Sciatic nerve (tissue), 2 donors: ENCODE results near the gene CENPV. TPM values are rescaled to one million over a fixed set of nuclear protein-coding genes. Genes with fewer than 3 reads are reported as not detected.

ENCODE experiments used
- ATAC-seq: fragments of 200-7000 bp; cut with Tn5 transposase; one replicate; pipeline ENCODE4 v1.9.1; 2020; ENCODE audit warnings: mild to moderate bottlenecking, moderate library complexity
- DNase-seq: peaks from one replicate; pipeline ENCODE4 v3.0.0-alpha.2; 2020; ENCODE audit warnings: low spot score
- intact Hi-C: fragments of 100-400 bp; cut with DNase I; formaldehyde crosslinking; loops from one replicate; pipeline ENCODE4 v1.14.2; 2022
- total RNA-seq: library from RNA; stranded (reverse); fragmentation: NEBNext Ultra II Directional; extraction: Animal tissue kit (Norgen Biotek cat#: 25700); gene quantifications from one replicate; pipeline ENCODE4 v1.2.1, GENCODE V29; 2021
- donor health status: DM: no; HTN: no; CAD: no.
- donor health status: DM: no; HTN: no; CAD: no.

The CENPV gene
- total RNA-seq, 1 donor from 2014 or later, result 8.7 TPM

GRCh38 chr17:16364625-16365024 is 11.4 kb upstream of the CENPV start:
- intact Hi-C loops, result no loop called here
- peak; percentile 38 for ATAC-seq

GRCh38 chr17:16363749-16364536 is 10.7 kb upstream of the CENPV start:
- DNase-seq (peak; percentile 83), ATAC-seq (peak; percentile 87)
- intact Hi-C loops, result no loop called here

More at GRCh38 chr17:16364625-16365024, 11.4 kb upstream of the CENPV start:
- DNase-seq, result no peak

GRCh38 chr17:16361874-16362273 is 8.6 kb upstream of the CENPV start:
- intact Hi-C loops, result no loop called here
- no peak for ATAC-seq
- DNase-seq, result no peak

GRCh38 chr17:16358394-16358793 is 5.1 kb upstream of the CENPV start:
- DNase-seq (no peak), ATAC-seq (no peak)
- intact Hi-C loops, result no loop called here

- DNase-seq (no peak), ATAC-seq (no peak)
- intact Hi-C loops, result no loop called here
Measured at GRCh38 chr17:16354585-16354984, 1.3 kb upstream of the CENPV start.

- ATAC-seq (peak; percentile 58), DNase-seq (peak; percentile 64)
- intact Hi-C loops, result no loop called here
Measured at GRCh38 chr17:16352667-16353316, 477 bp downstream of the CENPV start.

GRCh38 chr17:16352303-16352666 is 984 bp downstream of the CENPV start:
- intact Hi-C loops, result no loop called here
- ATAC-seq, result peak; percentile 60
- DNase-seq, result no peak

- ATAC-seq (no peak), DNase-seq (no peak)
- intact Hi-C loops, result no loop called here
Measured at GRCh38 chr17:16351831-16352230, 1.4 kb downstream of the CENPV start.

GRCh38 chr17:16349431-16349830 is 3.8 kb downstream of the CENPV start:
- DNase-seq, result no peak
- intact Hi-C loops, result no loop called here

GRCh38 chr17:16348586-16348985 is 4.7 kb downstream of the CENPV start:
- ATAC-seq, result no peak
- intact Hi-C loops, result no loop called here
- no peak for DNase-seq

More at GRCh38 chr17:16349431-16349830, 3.8 kb downstream of the CENPV start:
- ATAC-seq, result no peak

- no peak for ATAC-seq
- intact Hi-C loops, result no loop called here
- DNase-seq, result no peak
Measured at GRCh38 chr17:16346721-16347271, 6.5 kb downstream of the CENPV start.

GRCh38 chr17:16345565-16345964 is 7.7 kb downstream of the CENPV start:
- intact Hi-C loops, result no loop called here
- no peak for DNase-seq
- ATAC-seq, result no peak

GRCh38 chr17:16343569-16343968 is 9.7 kb downstream of the CENPV start:
- intact Hi-C loops, result no loop called here
- DNase-seq, result no peak
- no peak for ATAC-seq

GRCh38 chr17:16342979-16343378 is 10.3 kb downstream of the CENPV start:
- intact Hi-C loops, result no loop called here
- peak; percentile 28 for ATAC-seq
- no peak for DNase-seq

- ATAC-seq (no peak), DNase-seq (no peak)
- intact Hi-C loops, result no loop called here
Measured at GRCh38 chr17:16339959-16340358, 13.3 kb downstream of the CENPV start.

GRCh38 chr17:16339402-16339801 is 13.9 kb downstream of the CENPV start:
- DNase-seq, result no peak

GRCh38 chr17:16338391-16338790 is 14.9 kb downstream of the CENPV start:
- intact Hi-C loops, result no loop called here
- ATAC-seq (no peak), DNase-seq (no peak)

More at GRCh38 chr17:16339402-16339801, 13.9 kb downstream of the CENPV start:
- no peak for ATAC-seq
- intact Hi-C loops, result no loop called here

- DNase-seq (no peak), ATAC-seq (peak; percentile 89)
- intact Hi-C loops, result no loop called here
Measured at GRCh38 chr17:16329519-16330271, 23.6 kb downstream of the CENPV start.

GRCh38 chr17:16328997-16329396 is 24.3 kb downstream of the CENPV start:
- DNase-seq, result no peak
- intact Hi-C loops, result no loop called here
- ATAC-seq, result peak; percentile 55

- ATAC-seq (no peak), DNase-seq (no peak)
- intact Hi-C loops, result no loop called here
Measured at GRCh38 chr17:16327018-16327417, 26.3 kb downstream of the CENPV start.
